Esophagus squamous epithelium (tissue), 4 donors: Measurements from ENCODE around the gene TRAPPC6A.

Experiments
- CTCF ChIP-seq, 6 experiments: fragments of 450-650 bp in 4 of 6; fragments of 200-600 bp in 2 of 6; sonication (generic) in 2 of 6; IDR thresholded peaks; one replicate each; pipeline ENCODE4 v1.5.1; 2016 to 2019; ENCODE audit warnings: antibody characterized with exemption in 6 of 6, mild to moderate bottlenecking in 4 of 6, moderate library complexity in 4 of 6
- POLR2A ChIP-seq, 4 donors: fragments of 450-650 bp; IDR thresholded peaks; one replicate each; pipeline ENCODE4 v1.6.1; 2017; ENCODE audit warnings: antibody characterized with exemption in 4 of 4, mild to moderate bottlenecking in 4 of 4, moderate library complexity in 3 of 4

- TF ChIP-seq CTCF (IDR thresholded peaks at IDR 0.05), result no peak
- no peak for TF ChIP-seq POLR2A (IDR thresholded peaks at IDR 0.05)
Observed at GRCh38 chr19:45218911-45219743, 41.1 kb upstream of the TRAPPC6A start.
